H9 (cell line): ENCODE data around the gene ELFN2. TPM values are rescaled to one million over a fixed set of nuclear protein-coding genes. Genes with fewer than 3 reads are reported as not detected.

ENCODE experiments used
- DNase-seq: peaks from one replicate; pipeline ENCODE4 v3.0.0-alpha.2; 2017
- H2AFZ ChIP-seq: one replicate; pipeline ENCODE4 v1.6.1; 2013; ENCODE audit warnings: mild to moderate bottlenecking, low read length, control low read depth, moderate library complexity
- H2AK5ac ChIP-seq: 2 replicates; pipeline ENCODE4 v1.6.1; 2013; ENCODE audit warnings: low read length, control low read depth, mixed read lengths; ENCODE audit not compliant: insufficient read length
- H2BK120ac ChIP-seq: one replicate; pipeline ENCODE4 v1.6.1; 2013; ENCODE audit warnings: low read depth, mild to moderate bottlenecking, low read length, control low read depth, inconsistent platforms; ENCODE audit not compliant: poor library complexity, severe bottlenecking
- H2BK12ac ChIP-seq: 2 replicates; pipeline ENCODE4 v1.6.1; 2013; ENCODE audit warnings: low read length, control low read depth, mixed read lengths, low read depth; ENCODE audit not compliant: insufficient read length
- H2BK15ac ChIP-seq: 2 replicates; pipeline ENCODE4 v1.6.1; 2013; ENCODE audit warnings: low read depth, low read length, control low read depth
- H2BK20ac ChIP-seq: one replicate; pipeline ENCODE4 v1.6.1; 2013; ENCODE audit warnings: low read depth, mild to moderate bottlenecking, low read length, control low read depth, inconsistent platforms; ENCODE audit not compliant: poor library complexity, severe bottlenecking
- H2BK5ac ChIP-seq: 2 replicates; pipeline ENCODE4 v1.6.1; 2013; ENCODE audit warnings: low read length, control low read depth, mixed read lengths; ENCODE audit not compliant: insufficient read length
- H3K14ac ChIP-seq: 2 replicates; pipeline ENCODE4 v1.6.1; 2013; ENCODE audit warnings: low read length, control low read depth; ENCODE audit not compliant: insufficient read depth
- H3K18ac ChIP-seq: 2 replicates; pipeline ENCODE4 v1.6.1; 2013; ENCODE audit warnings: low read depth, mild to moderate bottlenecking, mixed read lengths, low read length, control low read depth; ENCODE audit not compliant: insufficient read length
- H3K23ac ChIP-seq: 2 replicates; pipeline ENCODE4 v1.6.1; 2013; ENCODE audit warnings: low read length, control low read depth, mixed read lengths, low read depth; ENCODE audit not compliant: insufficient read length
- H3K23me2 ChIP-seq: 2 replicates; pipeline ENCODE4 v1.6.1; 2013; ENCODE audit warnings: low read depth, mild to moderate bottlenecking, mixed read lengths, low read length, control low read depth; ENCODE audit not compliant: insufficient read length, poor library complexity, severe bottlenecking
- H3K27ac ChIP-seq: 2 replicates; pipeline ENCODE4 v1.5.1; 2013; ENCODE audit warnings: low read length, control low read depth, mixed read lengths, low read depth; ENCODE audit not compliant: insufficient read length
- H3K27me3 ChIP-seq: 2 replicates; pipeline ENCODE4 v1.6.1; 2013; ENCODE audit warnings: low read length, control low read depth, inconsistent platforms; ENCODE audit not compliant: insufficient read depth
- H3K4ac ChIP-seq: 2 replicates; pipeline ENCODE4 v1.6.1; 2013; ENCODE audit warnings: low read depth, mild to moderate bottlenecking, control low read depth, inconsistent platforms, low read length, moderate library complexity
- H3K4me1 ChIP-seq: 2 replicates; pipeline ENCODE4 v1.6.1; 2013; ENCODE audit warnings: low read length, control low read depth, inconsistent platforms; ENCODE audit not compliant: insufficient read depth
- H3K4me2 ChIP-seq: 2 replicates; pipeline ENCODE4 v1.6.1; 2013; ENCODE audit warnings: low read length, control low read depth, mixed read lengths; ENCODE audit not compliant: insufficient read length, insufficient read depth
- H3K56ac ChIP-seq: 2 replicates; pipeline ENCODE4 v1.6.1; 2013; ENCODE audit warnings: low read depth, mild to moderate bottlenecking, mixed read lengths, low read length, control low read depth; ENCODE audit not compliant: insufficient read length
- H3K79me1 ChIP-seq: 2 replicates; pipeline ENCODE4 v1.6.1; 2013; ENCODE audit warnings: low read depth, mild to moderate bottlenecking, moderate library complexity, low read length, control low read depth, inconsistent platforms; ENCODE audit not compliant: insufficient read depth, poor library complexity, severe bottlenecking
- H3K79me2 ChIP-seq: 2 replicates; pipeline ENCODE4 v1.6.1; 2013; ENCODE audit warnings: low read length, control low read depth, inconsistent platforms; ENCODE audit not compliant: insufficient read depth
- H3K9ac ChIP-seq: 2 replicates; pipeline ENCODE4 v1.6.1; 2013; ENCODE audit warnings: low read length, control low read depth, mixed read lengths; ENCODE audit not compliant: insufficient read length; ENCODE audit errors: extremely low read depth
- H3K9me3 ChIP-seq: one replicate; pipeline ENCODE4 v1.6.1; 2013; ENCODE audit warnings: low read depth, low read length, inconsistent platforms; ENCODE audit not compliant: control insufficient read depth
- H3T11ph ChIP-seq: one replicate; pipeline ENCODE4 v1.6.1; 2013; ENCODE audit warnings: mild to moderate bottlenecking, low read length, control low read depth, inconsistent platforms
- H4K20me1 ChIP-seq: one replicate; pipeline ENCODE4 v1.6.1; 2013; ENCODE audit not compliant: control insufficient read depth, insufficient read length, insufficient read depth
- H4K5ac ChIP-seq: 2 replicates; pipeline ENCODE4 v1.6.1; 2013; ENCODE audit warnings: low read depth, mild to moderate bottlenecking, mixed read lengths, low read length, control low read depth; ENCODE audit not compliant: insufficient read length
- H4K8ac ChIP-seq: replicated peaks from 2 replicates; pipeline ENCODE4 v1.6.1; 2013; ENCODE audit warnings: low read length, control low read depth, mixed read lengths, low read depth; ENCODE audit not compliant: insufficient read length
- H4K91ac ChIP-seq: 2 replicates; pipeline ENCODE4 v1.6.1; 2013; ENCODE audit warnings: low read depth, mild to moderate bottlenecking, moderate library complexity, mixed read lengths, low read length, control low read depth; ENCODE audit not compliant: insufficient read length
- H3K27ac Mint-ChIP-seq, 3 experiments: 2 replicates in 2 of 3; 3 replicates in 1 of 3; pipeline ENCODE4 v1.8.0; 2020 to 2021; ENCODE audit warnings: mixed read lengths in 3 of 3, mild to moderate bottlenecking in 1 of 3, moderate library complexity in 1 of 3
- H3K27me3 Mint-ChIP-seq: 2 replicates; pipeline ENCODE4 v1.8.0; 2021; ENCODE audit warnings: low read depth, mild to moderate bottlenecking, moderate library complexity, mixed read lengths
- H3K36me3 Mint-ChIP-seq, 3 experiments: 2 replicates in 2 of 3; 3 replicates in 1 of 3; pipeline ENCODE4 v1.8.0; 2020 to 2021; ENCODE audit warnings: low read depth in 3 of 3, mixed read lengths in 3 of 3; ENCODE audit not compliant: insufficient read depth in 1 of 3
- H3K4me1 Mint-ChIP-seq, 2 experiments: 2 replicates each; pipeline ENCODE4 v1.8.0; 2020; ENCODE audit warnings: mixed read lengths in 2 of 2
- H3K4me3 Mint-ChIP-seq, 2 experiments: 2 replicates in 1 of 2; 3 replicates in 1 of 2; pipeline ENCODE4 v1.8.0; 2020 to 2021; ENCODE audit warnings: mild to moderate bottlenecking in 2 of 2, mixed read lengths in 2 of 2, moderate library complexity in 1 of 2
- H3K9me3 Mint-ChIP-seq, 2 experiments: 2 replicates in 1 of 2; 3 replicates in 1 of 2; pipeline ENCODE4 v1.8.0; 2020; ENCODE audit warnings: mild to moderate bottlenecking in 2 of 2, mixed read lengths in 2 of 2, moderate library complexity in 1 of 2
- WGBS: extraction: QIAGEN DNeasy Blood & Tissue Kit; methylation state at CpG from one replicate; pipeline ENCODE4 v1.1.7; 2013; ENCODE audit warnings: missing lambda C conversion rate, low lambda C conversion rate, mixed read lengths; ENCODE audit not compliant: insufficient read length; ENCODE audit errors: extremely low coverage; 5-methylcytosine and 5-hydroxymethylcytosine counted together
- total RNA-seq: library from RNA; stranded (reverse); gene quantifications from 2 replicates; pipeline ENCODE4 v1.2.1, GENCODE V29; 2021
- TF ChIP-seq, protein P1 (sequence below): fragments of 200-600 bp; sonication (generic); conservative IDR thresholded peaks from 3 replicates; pipeline ENCODE4 v1.8.0; 2021; ENCODE audit warnings: antibody characterized with exemption, mild to moderate bottlenecking

Gene ELFN2
- total RNA-seq, 1 experiment from 2014 or later = 0.70 TPM

- H2BK5ac ChIP-seq = no peak overlapping the region
- no peaks in the 10 kb centered on the region for H3K23me2 ChIP-seq
- H3K79me2 ChIP-seq = no peaks in the 10 kb centered on the region
- H3K9ac ChIP-seq = no peak overlapping the region
- no peaks in the 10 kb centered on the region for H4K20me1 ChIP-seq
- no peak overlapping the region for H2BK15ac ChIP-seq
- no peak overlapping the region for H3K4ac ChIP-seq
- H3K27ac ChIP-seq = no peak overlapping the region
- Mint-ChIP-seq H3K27ac (no peak overlapping the region), H3K27me3 (peaks cover 16% of the 10 kb centered on the region), H3K9me3 (peaks cover 2 to 13% of the 10 kb centered on the region in 2 experiments; a peak in 3 of 5 replicates), H3K36me3 (peaks cover 0 to 11% (median 0%) of the 10 kb centered on the region in 3 experiments; a peak in 3 of 7 replicates), H3K4me3 (no peak overlapping the region), H3K4me1 (peaks cover 12 to 32% of the 10 kb centered on the region in 2 experiments)
- H2AK5ac ChIP-seq = no peak overlapping the region
- no peak for DNase-seq
- no peak overlapping the region for H4K8ac ChIP-seq
- H4K5ac ChIP-seq = no peak overlapping the region
- no peaks in the 10 kb centered on the region for H3K27me3 ChIP-seq
- no peak overlapping the region for H2BK20ac ChIP-seq
- no peak overlapping the region for H3K56ac ChIP-seq
- H3T11ph ChIP-seq = no peak overlapping the region
- no peaks in the 10 kb centered on the region for H3K4me1 ChIP-seq
- H2BK12ac ChIP-seq = no peak overlapping the region
- no peak overlapping the region for H2AFZ ChIP-seq
- H3K79me1 ChIP-seq = no peaks in the 10 kb centered on the region
- H3K18ac ChIP-seq = no peak overlapping the region
- H3K9me3 ChIP-seq = no peaks in the 10 kb centered on the region
- no peak overlapping the region for H2BK120ac ChIP-seq
- H3K4me2 ChIP-seq = no peak overlapping the region
- H4K91ac ChIP-seq = no peak overlapping the region
- no peak overlapping the region for H3K23ac ChIP-seq
- WGBS = no CpG with 5 or more reads among the region's 14 CpGs
- TF ChIP-seq, protein P1, sequence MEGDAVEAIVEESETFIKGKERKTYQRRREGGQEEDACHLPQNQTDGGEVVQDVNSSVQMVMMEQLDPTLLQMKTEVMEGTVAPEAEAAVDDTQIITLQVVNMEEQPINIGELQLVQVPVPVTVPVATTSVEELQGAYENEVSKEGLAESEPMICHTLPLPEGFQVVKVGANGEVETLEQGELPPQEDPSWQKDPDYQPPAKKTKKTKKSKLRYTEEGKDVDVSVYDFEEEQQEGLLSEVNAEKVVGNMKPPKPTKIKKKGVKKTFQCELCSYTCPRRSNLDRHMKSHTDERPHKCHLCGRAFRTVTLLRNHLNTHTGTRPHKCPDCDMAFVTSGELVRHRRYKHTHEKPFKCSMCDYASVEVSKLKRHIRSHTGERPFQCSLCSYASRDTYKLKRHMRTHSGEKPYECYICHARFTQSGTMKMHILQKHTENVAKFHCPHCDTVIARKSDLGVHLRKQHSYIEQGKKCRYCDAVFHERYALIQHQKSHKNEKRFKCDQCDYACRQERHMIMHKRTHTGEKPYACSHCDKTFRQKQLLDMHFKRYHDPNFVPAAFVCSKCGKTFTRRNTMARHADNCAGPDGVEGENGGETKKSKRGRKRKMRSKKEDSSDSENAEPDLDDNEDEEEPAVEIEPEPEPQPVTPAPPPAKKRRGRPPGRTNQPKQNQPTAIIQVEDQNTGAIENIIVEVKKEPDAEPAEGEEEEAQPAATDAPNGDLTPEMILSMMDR = no peak
- H3K14ac ChIP-seq = no peak overlapping the region
Measured at GRCh38 chr22:37455896-37456295, 28.6 kb upstream of the ELFN2 start.
